ENCODE results near the gene FBLN1.
"Not testable (repeated sequence)": the region's sequence is repeated elsewhere in the genome, so short reads cannot be mapped to it uniquely, and the experiment has no call there.

The FBLN1 gene

GRCh38 chr22:45553351-45554039, 50.8 kb downstream of the FBLN1 start:
- peak overlapping the region; percentile 8; the same call in 1 of the 2 replicates for H3K4me3 ChIP-seq (ENCODE audit: low read depth, low read length)
- peak; percentile 92 for TF ChIP-seq CTCF (IDR thresholded peaks at IDR 0.05; ENCODE audit: insufficient read depth, low read length, missing control alignments)
- ChIA-PET POLR2A (interaction anchor here (0.8 to 1.1 kb wide), 2 partner anchors 100 to 390 kb away, joined by 3 read pairs; partner anchors contain the start of gene NUP50), CTCF (interaction anchor here (0.6 to 7.9 kb wide), 48 partner anchors 8 to 452 kb away, joined by 3 to 286 read pairs (median 4); partner anchors contain the start of genes FBLN1, RIBC2 and SMC1B)
- DNase-seq (ENCODE audit: low read depth, low spot score): peak; percentile 59

- POLR2A ChIA-PET: interaction anchor here (0.8 kb wide), 1 partner anchor 391 kb away, joined by 3 read pairs; the partner anchor contains the start of gene NUP50
- DNase-seq (ENCODE audit: low read depth, low spot score): no peak
- no peak for TF ChIP-seq CTCF (IDR thresholded peaks at IDR 0.05; ENCODE audit: insufficient read depth, low read length, missing control alignments)
Observed at GRCh38 chr22:45554040-45554406, 51.3 kb downstream of the FBLN1 start.

GRCh38 chr22:45554861-45555260, 52.2 kb downstream of the FBLN1 start:
- ChIA-PET CTCF (interaction anchor here (1.4 to 7.9 kb wide), 12 partner anchors 10 to 453 kb away, joined by 4 to 286 read pairs (median 20); no protein-coding TSS in a partner anchor), POLR2A (no interaction called here)
- no peak for DNase-seq (ENCODE audit: low read depth, low spot score)
- no peak overlapping the region for H3K4me3 ChIP-seq (ENCODE audit: low read depth, low read length)
- no peak for TF ChIP-seq CTCF (IDR thresholded peaks at IDR 0.05; ENCODE audit: insufficient read depth, low read length, missing control alignments)

More at GRCh38 chr22:45554040-45554406, 51.3 kb downstream of the FBLN1 start:
- CTCF ChIA-PET: interaction anchor here (0.6 to 7.9 kb wide), 43 partner anchors 9 to 452 kb away, joined by 3 to 286 read pairs (median 4); partner anchors contain the start of genes FBLN1, RIBC2 and SMC1B
- no peak overlapping the region for H3K4me3 ChIP-seq (ENCODE audit: low read depth, low read length)

- CTCF ChIA-PET, POLR2A ChIA-PET: not testable (repeated sequence)
Observed at GRCh38 chr22:45557926-45558325, 55.2 kb downstream of the FBLN1 start.

GRCh38 chr22:45560092-45560491, 57.4 kb downstream of the FBLN1 start:
- H3K4me3 ChIP-seq (ENCODE audit: low read depth, low read length); DNase-seq (ENCODE audit: low read depth, low spot score); POLR2A ChIA-PET: not testable (repeated sequence)
- CTCF ChIA-PET: interaction anchor here (0.7 to 1.3 kb wide), 6 partner anchors 9 to 312 kb away, joined by 3 to 5 read pairs (median 3); no protein-coding TSS in a partner anchor

More at GRCh38 chr22:45557926-45558325, 55.2 kb downstream of the FBLN1 start:
- DNase-seq (ENCODE audit: low read depth, low spot score); H3K4me3 ChIP-seq (ENCODE audit: low read depth, low read length): not testable (repeated sequence)

- not testable (repeated sequence) for DNase-seq (ENCODE audit: low read depth, low spot score); H3K4me3 ChIP-seq (ENCODE audit: low read depth, low read length)
- POLR2A ChIA-PET: interaction anchor here (0.6 kb wide), 1 partner anchor 78 kb away, joined by 3 read pairs; no protein-coding TSS in a partner anchor
- CTCF ChIA-PET: interaction anchor here (0.8 to 1.0 kb wide), 2 partner anchors 9 to 123 kb away, joined by 3 read pairs; no protein-coding TSS in a partner anchor
Observed at GRCh38 chr22:45560761-45561160, 58.1 kb downstream of the FBLN1 start.

- H3K4me3 ChIP-seq (ENCODE audit: low read depth, low read length): no peak overlapping the region
- DNase-seq (ENCODE audit: low read depth, low spot score): no peak
- TF ChIP-seq CTCF (IDR thresholded peaks at IDR 0.05; ENCODE audit: insufficient read depth, low read length, missing control alignments): no peak
- ChIA-PET CTCF (interaction anchor here (5.4 kb wide), 1 partner anchor 9 kb away, joined by 52 read pairs; no protein-coding TSS in a partner anchor), POLR2A (no interaction called here)
Observed at GRCh38 chr22:45562102-45562501, 59.4 kb downstream of the FBLN1 start.

All from AG04449 (cell line).